CD4-positive, alpha-beta T cell treated with Interferon gamma for 1 hour (primary cell): Measurements from ENCODE around the gene MYO3B.
"Not testable (repeated sequence)": the region's sequence is repeated elsewhere in the genome, so short reads cannot be mapped to it uniquely, and the experiment has no call there.

Experiments used
- DNase-seq: peaks from one replicate; pipeline ENCODE4 v3.0.0-alpha.2; 2020

Gene MYO3B

DNA sequence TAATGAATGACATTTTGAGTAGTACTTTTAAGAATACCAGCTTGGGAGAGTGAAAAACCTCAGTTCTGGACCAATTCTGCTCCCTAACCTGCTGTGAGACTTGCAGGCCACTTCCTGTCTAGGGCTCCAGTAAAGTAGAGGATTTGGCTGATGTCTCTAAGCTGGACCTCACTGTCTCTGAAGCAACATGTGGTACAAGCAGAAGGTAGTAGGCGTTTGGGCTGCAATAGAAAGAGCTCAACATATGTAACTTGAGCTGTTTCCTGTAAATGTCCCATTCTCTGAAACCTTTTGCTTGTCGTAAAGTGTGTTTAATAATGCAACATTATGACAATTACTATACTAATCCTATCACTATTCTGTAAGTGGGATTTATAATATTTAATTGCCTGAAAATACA, 213.1 kb downstream of the MYO3B start:
- DNase-seq = no peak

DNA sequence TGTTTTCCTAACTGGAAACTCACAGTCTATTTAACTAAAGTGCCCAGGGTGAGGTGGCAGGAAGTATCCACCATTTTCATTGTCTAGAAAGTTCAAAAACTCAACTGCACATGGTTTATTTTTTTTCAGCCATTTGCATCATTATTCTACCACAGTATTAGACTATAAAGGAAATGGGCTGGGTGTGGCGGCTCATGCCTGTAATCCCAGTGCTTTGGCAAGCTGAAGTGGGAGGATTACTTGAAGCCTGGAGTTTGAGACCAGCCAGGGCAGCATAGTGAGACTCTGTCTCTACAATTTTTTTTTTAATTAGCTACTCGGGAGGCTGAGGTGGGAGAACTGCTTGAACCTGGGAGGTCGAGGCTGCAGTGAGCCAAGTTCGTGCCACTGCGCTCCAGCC, 213.8 kb downstream of the MYO3B start:
- no peak for DNase-seq

DNA sequence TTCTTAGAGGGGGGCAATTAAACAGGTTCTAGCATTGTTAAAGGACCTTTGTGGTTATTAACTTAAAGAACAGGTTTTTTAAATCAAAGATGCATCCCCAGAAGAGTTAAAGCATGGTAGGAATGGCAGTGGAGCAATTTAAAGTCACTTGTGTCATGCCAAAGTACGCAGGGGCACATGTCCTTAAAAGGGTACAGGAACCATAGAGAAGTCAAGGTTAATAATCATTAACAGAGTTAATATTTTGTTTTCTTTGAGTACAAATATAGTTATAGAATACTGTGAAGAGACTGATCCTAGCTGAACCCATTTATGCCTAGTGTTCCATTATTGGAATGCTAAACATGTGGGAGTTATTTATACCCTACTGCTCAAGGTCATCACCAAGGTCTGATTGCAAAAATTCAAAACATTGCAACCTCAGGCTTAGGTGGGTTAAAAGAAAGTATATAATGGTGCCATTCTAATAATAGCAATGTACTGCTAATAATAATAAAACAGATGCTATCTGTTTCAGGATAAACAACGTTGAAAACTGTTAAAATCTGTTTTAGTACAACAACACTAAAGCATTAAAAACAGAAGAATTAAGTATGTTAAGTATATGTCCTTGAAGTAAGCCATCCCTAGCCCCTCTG, 216.0 kb downstream of the MYO3B start:
- DNase-seq = no peak

DNA sequence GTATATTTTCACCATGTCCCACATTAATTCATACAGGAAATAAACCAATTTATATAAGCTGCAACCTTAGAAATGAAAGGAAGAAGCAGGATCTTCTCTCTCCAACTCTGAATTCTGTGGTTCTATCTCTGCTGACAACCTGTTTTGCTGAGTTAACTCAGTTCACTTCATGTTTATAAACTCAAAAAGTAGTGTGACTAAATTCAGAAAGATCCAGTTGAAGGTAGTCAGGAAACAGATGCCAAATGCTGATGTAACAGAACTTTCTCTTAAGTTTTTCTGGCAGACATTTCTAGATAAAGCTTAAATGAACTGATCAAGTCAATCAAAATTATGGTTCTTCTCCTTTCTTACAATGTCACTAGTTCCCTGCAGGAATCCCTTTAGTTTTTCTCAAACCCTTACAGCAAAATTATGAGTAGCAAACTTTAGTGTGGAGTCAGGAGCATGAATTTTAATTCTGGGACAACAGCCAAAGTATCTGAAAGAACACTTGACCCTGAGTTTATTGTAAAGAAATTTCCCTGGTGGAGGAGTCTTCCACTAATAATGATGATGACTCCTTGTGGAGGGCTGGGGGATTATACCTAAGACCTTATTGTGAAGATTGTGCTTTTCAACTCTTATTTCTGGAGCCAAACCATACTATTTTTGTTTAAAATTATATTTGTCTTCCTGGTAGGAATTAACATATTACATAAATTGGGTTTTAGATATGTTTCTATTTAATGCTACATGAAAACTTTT, 216.9 kb downstream of the MYO3B start:
- no peak for DNase-seq

DNA sequence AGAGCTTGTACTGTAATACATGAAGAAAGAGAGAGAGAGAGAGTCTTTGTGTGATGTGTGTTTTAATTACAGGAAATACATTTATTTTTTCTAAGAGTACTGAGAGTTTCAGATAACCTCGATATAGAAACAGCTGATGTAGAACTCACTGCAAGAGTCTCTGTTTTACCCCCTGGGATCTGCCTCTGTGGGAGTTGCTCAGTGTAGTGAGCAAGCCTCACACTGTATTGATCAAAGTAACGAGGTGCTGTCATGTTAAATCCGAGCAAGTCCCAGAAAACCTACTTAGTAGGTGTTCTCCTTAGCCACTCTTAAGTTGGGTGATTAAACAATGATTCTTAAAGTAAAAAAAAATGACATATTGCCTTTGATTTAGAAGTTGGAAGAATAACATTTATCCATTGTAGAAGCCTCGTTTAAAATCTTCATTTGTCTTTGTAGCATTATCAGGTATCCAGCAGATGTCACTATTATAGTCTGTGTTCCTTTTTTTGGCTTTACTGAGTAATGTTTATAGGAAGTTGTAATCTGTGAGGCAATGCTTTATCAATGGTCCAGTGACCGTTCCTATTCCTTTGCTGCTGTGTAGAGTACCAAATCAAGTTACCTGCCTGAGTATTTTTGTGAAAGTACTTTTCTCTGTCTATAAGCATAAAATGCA, 219.0 kb downstream of the MYO3B start:
- DNase-seq = no peak

GRCh38 chr2:170401187-170401586, 223.2 kb downstream of the MYO3B start:
- no peak for DNase-seq

DNA sequence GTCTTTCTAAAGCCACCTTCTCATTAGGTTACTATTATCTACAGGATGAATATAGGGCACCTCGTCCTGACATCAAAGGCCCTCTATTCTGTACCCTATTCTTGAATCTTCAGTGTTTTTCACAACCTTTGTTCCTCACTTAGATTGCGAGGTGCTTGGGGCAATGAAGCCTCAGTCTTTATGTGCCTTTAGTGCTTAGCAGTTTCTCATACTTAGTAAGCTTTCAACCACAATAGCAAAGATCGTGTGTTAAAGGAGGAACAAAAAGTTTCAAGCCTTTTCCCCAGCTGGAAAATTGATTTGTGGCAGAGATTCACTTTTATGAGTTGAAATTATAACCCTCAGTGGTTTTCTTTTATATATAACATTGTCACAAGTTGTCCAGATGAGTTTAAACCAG, 226.9 kb downstream of the MYO3B start:
- no peak for DNase-seq

- no peak for DNase-seq
Observed at GRCh38 chr2:170405326-170405725, 227.4 kb downstream of the MYO3B start.

DNA sequence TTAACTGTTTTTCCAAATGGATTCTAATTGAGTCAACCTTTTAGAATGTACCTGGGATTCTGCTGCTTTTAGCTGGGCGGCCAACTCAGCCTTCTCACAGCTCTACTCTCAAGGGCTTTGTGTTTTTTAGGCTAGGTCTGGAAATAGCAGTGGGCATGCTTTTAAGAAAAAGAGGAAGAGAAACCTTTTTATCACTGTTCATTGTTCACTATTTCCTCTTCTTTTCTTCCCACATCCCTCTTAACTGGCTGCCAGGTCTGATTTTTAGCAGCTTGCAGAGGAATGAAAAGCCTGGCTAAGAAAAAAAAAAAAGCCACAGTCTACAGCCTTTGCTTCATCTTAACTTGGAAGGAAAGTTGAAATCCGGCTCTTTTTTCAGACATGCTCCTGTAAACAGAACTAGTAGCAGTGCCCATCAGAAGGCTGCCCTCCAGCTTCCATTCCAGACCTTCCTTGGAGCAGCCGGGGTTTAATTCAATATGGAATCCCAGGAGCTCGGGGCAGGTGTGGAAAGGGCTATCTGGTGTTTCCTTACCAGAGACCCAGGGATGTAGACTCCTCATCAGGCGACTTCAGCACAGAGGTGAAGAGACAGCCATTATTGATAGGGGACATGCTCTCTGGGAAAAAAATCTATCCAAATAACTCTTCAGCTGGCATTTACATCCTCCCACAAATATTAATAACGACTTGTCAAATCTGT, 230.7 kb downstream of the MYO3B start:
- no peak for DNase-seq

- peak; percentile 52 for DNase-seq
Observed at GRCh38 chr2:170409164-170409535, 231.2 kb downstream of the MYO3B start.

GRCh38 chr2:170411660-170412059, 233.7 kb downstream of the MYO3B start:
- DNase-seq = no peak

DNA sequence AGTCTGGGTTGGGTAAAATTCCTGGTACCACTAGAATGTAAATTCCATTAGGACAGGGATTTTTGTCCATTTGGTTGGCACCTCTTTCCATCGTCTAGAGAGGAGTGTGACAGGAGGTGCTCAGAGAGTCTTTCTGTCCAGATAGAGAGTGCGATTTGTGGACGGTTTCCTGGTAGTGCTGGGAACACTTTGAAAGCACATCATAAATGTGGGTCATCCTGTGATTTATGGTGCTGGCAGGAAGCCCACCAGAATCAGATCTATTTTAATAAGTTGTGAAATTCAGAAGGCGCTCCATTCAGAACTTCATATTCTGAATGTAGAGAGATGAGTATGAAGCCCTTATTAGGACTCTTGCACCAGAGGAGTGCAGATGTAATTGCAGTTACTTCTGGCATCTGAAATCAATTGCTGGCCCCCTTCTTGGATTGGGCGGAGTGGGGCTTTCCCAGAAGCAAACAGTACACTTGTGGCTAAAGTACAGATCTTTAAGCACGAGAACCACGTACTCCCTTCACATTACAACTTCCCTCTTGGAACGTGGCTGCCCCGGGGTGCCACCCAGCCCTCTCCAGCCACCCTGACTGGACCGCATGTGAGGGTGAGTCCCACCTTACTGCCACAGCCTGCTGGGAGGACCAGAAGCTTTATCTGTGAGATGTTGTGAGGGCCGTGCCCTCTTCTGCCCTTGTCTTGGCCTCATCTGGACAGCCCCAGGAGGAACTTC, 243.2 kb downstream of the MYO3B start:
- DNase-seq = no peak

DNA sequence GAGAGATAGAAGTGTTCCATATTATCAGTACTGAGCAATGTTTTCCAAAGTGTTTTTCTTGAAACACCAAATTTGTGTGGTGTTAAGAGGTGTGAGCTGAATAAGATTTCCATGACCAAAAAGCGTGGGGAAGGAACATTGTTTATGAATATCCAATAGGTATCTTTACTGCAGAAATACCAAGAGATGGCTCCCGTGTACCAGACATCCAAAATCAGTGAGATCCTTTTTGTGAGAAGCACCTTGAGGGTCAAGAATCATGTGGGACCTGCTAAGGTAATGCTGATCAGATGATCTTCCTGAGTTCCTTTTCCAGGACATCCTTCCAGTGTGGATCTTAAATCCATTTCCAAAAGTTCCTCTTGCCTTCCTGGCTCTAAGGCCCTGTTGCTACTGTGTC, 246.0 kb downstream of the MYO3B start:
- no peak for DNase-seq

GRCh38 chr2:170425281-170425751, 247.4 kb downstream of the MYO3B start:
- DNase-seq = no peak

DNA sequence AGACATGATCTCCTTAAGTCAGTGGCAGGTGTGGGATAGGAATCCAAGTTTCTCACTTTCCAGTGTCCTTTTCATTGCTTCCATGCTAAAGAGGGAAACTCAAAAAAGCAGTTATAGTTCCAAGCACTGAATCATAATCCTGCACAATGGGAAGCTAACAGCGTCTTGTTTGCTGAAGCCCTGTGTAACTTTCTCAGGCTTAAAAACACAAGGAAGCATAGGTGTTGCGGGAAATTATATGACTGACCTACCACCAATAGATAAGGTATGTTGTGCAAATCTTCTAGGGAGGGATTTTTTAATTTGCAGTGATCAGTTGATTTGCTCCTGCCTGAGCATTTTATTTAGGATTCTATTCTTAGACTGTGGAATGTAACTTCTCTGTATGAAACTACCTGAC, 250.9 kb downstream of the MYO3B start:
- no peak for DNase-seq

DNA sequence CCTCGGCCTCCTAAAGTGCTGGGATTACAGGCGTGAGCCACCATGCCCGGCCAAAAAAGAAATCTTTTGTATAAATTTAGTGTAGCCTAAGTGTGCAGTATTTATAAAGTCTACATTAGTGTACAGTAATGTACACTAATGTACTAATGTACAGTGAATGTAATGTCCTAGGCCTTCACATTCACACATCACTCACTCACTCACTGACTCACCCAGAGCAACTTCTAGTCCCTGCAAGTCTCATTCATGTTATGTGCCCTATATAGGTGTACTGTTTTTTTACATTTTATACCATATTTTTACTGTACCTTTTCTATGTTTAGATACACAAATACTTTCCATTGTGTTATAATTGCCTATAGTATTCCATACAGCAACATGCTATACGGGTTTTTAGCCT, 254.9 kb downstream of the MYO3B start:
- no peak for DNase-seq

GRCh38 chr2:170433448-170433847, 255.5 kb downstream of the MYO3B start:
- no peak for DNase-seq

DNA sequence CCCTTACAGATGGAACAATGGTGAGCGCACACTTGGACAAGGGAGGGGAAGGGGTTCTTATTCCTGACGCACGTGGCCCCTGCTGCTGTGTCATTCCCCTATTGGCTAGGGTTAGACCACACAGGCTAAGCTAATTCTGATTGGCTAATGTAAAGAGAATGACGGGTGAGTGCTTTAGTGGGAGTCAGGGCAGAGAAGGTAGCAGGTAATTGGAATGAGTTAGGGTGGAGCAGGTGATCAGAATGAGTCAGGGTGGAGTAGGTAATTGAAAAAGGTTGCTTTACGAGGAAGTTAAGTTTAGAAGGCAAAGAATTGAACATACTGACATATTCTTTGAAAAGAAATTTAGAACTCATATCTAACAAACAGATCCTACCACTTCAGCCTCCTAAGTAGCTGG, 256.4 kb downstream of the MYO3B start:
- DNase-seq = not testable (repeated sequence)

DNA sequence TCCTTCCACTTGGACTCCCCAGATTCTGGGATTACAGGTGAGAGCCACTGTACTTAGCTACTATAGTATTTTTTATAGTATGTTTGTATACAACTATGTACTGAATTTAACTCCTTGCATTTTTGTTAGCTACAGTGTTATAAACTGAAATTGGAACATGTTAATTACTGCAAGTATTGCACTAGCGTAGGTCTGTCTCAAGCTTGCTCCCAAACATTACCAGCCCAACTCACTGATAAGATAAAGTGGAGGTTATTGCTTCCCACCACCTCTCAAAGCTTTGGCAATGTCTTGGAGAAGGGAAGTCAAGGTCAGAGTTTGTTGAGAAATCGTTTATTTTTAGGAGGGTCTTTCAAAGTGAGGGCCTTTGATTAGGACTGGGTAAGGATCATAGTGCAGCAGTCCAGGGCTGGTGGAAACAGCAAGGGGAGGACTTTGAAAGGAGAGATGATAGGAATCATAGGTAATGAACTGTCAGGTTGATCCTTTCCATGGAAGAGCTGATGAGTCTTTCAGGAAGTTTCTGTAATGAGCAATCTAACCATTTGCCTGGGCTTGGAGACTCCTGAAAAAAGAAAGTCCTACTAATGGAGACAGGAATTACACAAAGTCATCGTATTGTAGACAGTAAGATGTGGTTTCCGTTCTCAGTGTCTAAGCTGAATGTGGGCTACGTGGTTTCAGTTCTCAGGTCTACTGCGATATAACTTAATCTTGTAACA, 257.1 kb downstream of the MYO3B start:
- no peak for DNase-seq

DNA sequence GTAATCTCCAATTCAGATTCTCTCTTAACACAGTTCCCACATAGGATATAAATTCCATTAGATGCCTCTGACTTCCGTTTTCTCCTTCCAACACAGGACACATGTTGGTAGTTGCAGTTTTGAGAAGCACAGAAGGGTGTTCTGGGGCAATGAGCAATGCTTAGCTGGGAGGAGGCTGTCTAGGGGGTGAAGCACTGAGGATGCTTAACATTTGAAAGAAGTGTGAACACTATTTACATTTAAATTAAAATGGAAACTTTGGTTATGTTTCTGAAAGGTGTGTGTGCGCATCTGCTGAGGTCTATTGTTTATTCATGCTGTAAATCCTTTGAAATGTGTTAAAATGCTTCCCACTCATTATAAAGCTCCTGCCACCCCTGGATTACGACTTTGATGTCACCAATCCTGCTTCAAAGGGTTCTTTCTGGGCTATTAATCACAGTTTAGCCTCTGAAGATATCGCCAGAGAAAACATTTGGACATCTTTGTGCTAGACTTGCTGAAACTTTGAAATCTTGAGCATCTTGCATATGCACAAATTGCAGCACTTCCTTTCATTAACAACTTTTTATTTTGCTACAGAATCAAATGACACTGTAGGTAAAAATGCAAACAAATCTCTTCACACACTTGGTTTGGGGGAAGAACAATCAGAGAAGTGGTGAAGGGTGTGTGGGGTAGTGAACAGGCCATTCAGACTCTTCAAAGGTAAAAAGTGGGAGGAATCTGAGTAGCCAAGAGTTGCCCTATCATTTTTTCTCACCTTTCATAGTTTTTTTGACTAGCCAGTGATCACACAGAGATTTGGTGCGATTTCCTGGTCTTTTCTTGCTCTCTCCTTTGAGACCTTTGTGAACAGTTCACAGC, 258.4 kb downstream of the MYO3B start:
- no peak for DNase-seq

DNA sequence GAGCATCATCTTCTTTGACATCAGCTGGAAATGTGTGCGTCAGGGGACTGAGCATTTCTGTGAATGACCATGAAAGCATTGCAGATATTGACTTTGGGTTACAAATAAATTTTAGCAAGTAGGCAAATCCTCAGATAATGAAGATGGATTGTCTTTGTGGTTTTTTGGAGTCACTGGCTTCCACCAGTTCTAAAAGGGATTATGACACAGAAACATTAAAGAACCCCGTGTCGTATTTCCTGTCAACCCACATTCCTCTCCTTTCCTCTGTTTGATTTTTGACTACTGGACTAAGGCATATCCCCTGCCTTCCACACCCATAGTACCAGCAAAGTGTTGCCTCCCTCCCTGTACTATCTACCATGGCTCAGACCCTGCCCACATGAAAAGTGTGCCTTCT, 268.1 kb downstream of the MYO3B start:
- no peak for DNase-seq
